ENCODE data around the gene OR4C16.

The OR4C16 gene, protein sequence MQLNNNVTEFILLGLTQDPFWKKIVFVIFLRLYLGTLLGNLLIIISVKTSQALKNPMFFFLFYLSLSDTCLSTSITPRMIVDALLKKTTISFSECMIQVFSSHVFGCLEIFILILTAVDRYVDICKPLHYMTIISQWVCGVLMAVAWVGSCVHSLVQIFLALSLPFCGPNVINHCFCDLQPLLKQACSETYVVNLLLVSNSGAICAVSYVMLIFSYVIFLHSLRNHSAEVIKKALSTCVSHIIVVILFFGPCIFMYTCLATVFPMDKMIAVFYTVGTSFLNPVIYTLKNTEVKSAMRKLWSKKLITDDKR

DNA sequence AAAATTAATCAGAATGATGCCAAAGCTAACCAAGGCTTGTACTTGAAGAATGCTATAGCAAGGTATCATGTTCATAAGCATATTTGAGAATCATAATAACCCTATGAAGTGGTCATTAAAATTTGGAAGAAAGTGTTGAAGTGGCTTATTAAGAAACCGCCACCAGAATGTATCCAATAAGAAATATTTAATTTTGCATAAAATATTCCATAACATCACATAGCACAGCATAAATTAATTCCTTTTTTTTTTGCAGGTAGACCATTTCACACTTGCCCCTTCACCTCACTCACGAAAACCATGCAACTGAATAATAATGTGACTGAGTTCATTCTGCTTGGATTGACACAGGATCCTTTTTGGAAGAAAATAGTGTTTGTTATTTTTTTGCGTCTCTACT lies at the start of gene OR4C16:
Gene OR4C16 (plus strand): TSS at position 301 of the 400 bp plus-strand sequence. CDS start 0 bp downstream, at position 301.
- CTCF ChIA-PET = no interaction called here
- Histone ChIP-seq H3K4me3 (ENCODE audit: low read depth, low read length) (no peak within 1 kb of the TSS), H3K36me3 (ENCODE audit: control insufficient read depth in 2 of 2, insufficient read depth in 1 of 2, low read length in 2 of 2) (no peaks in the 10 kb centered on the region), H3K27ac (ENCODE audit: extremely low read depth, low read depth, low read length) (no peak within 1 kb of the TSS), H3K4me1 (ENCODE audit: control insufficient read depth, insufficient read depth, low read length) (no peaks in the 10 kb centered on the region), H3K9me3 (ENCODE audit: control insufficient read depth, insufficient read depth, low read depth, low read length) (no peaks in the 10 kb centered on the region)
- POLR2A ChIA-PET = no interaction called here
- TF ChIP-seq HOXC10 (CRISPR knock-in tag; IDR thresholded peaks at IDR 0.05) (no peak), ZNF2 (tag by site-specific recombination; IDR thresholded peaks at IDR 0.05) (no peak), SETDB1 (IDR thresholded peaks at IDR 0.05; ENCODE audit: insufficient read length, low read length) (no peak), ZNF354C (tag by site-specific recombination; IDR thresholded peaks at IDR 0.05; ENCODE audit: borderline replicate concordance, low read depth) (no peak), ZNF707 (tag by site-specific recombination; IDR thresholded peaks at IDR 0.05) (no peak), ZBTB21 (tag by site-specific recombination; IDR thresholded peaks at IDR 0.05) (no peak), ZNF138 (tag by site-specific recombination; IDR thresholded peaks at IDR 0.05; ENCODE audit: borderline replicate concordance) (no peak)
- TF ChIP-seq, protein P1, sequence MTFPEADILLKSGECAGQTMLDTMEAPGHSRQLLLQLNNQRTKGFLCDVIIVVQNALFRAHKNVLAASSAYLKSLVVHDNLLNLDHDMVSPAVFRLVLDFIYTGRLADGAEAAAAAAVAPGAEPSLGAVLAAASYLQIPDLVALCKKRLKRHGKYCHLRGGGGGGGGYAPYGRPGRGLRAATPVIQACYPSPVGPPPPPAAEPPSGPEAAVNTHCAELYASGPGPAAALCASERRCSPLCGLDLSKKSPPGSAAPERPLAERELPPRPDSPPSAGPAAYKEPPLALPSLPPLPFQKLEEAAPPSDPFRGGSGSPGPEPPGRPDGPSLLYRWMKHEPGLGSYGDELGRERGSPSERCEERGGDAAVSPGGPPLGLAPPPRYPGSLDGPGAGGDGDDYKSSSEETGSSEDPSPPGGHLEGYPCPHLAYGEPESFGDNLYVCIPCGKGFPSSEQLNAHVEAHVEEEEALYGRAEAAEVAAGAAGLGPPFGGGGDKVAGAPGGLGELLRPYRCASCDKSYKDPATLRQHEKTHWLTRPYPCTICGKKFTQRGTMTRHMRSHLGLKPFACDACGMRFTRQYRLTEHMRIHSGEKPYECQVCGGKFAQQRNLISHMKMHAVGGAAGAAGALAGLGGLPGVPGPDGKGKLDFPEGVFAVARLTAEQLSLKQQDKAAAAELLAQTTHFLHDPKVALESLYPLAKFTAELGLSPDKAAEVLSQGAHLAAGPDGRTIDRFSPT (tag by site-specific recombination; IDR thresholded peaks at IDR 0.05) = no peak
- TF ChIP-seq, protein P2, sequence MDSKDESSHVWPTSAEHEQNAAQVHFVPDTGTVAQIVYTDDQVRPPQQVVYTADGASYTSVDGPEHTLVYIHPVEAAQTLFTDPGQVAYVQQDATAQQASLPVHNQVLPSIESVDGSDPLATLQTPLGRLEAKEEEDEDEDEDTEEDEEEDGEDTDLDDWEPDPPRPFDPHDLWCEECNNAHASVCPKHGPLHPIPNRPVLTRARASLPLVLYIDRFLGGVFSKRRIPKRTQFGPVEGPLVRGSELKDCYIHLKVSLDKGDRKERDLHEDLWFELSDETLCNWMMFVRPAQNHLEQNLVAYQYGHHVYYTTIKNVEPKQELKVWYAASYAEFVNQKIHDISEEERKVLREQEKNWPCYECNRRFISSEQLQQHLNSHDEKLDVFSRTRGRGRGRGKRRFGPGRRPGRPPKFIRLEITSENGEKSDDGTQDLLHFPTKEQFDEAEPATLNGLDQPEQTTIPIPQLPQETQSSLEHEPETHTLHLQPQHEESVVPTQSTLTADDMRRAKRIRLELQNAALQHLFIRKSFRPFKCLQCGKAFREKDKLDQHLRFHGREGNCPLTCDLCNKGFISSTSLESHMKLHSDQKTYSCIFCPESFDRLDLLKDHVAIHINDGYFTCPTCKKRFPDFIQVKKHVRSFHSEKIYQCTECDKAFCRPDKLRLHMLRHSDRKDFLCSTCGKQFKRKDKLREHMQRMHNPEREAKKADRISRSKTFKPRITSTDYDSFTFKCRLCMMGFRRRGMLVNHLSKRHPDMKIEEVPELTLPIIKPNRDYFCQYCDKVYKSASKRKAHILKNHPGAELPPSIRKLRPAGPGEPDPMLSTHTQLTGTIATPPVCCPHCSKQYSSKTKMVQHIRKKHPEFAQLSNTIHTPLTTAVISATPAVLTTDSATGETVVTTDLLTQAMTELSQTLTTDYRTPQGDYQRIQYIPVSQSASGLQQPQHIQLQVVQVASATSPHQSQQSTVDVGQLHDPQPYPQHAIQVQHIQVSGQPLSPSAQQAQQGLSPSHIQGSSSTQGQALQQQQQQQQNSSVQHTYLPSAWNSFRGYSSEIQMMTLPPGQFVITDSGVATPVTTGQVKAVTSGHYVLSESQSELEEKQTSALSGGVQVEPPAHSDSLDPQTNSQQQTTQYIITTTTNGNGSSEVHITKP (tag by site-specific recombination; IDR thresholded peaks at IDR 0.05) = no peak

DNA sequence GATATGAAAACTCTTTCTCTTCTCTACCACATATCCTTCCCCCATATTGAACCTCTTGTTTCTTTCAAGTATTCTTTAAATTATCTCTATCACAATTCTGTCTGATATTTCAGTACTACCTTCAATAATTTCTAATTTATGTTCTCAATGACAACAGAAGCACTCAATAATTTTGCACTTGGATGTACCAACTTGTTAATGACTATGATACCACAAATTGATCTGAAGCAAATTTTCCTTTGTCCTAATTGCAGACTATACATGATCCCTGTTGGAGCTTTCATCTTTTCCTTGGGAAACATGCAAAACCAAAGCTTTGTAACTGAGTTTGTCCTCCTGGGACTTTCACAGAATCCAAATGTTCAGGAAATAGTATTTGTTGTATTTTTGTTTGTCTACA lies 17.8 kb upstream of the OR4C16 start, which contains the start of gene OR4C15:
Gene OR4C15 (plus strand): TSS at position 301 of the 400 bp plus-strand sequence. CDS start 0 bp downstream, at position 301.
- H3K4me3 ChIP-seq (ENCODE audit: low read depth, low read length) = no peak within 1 kb of the TSS
- ChIA-PET CTCF (no interaction called here), POLR2A (no interaction called here)
- no peaks in the 10 kb centered on the region for H3K9me3 ChIP-seq (ENCODE audit: control insufficient read depth, insufficient read depth, low read depth, low read length)
- no peaks in the 10 kb centered on the region for H3K4me1 ChIP-seq (ENCODE audit: control insufficient read depth, insufficient read depth, low read length)
- H3K36me3 ChIP-seq (ENCODE audit: control insufficient read depth in 2 of 2, insufficient read depth in 1 of 2, low read length in 2 of 2) = no peaks in the 10 kb centered on the region
- H3K27ac ChIP-seq (ENCODE audit: extremely low read depth, low read depth, low read length) = no peak within 1 kb of the TSS
- no peak for TF ChIP-seq ELK4 (IDR thresholded peaks at IDR 0.05; ENCODE audit: borderline replicate concordance, low read depth, low read length)
- no peak for TF ChIP-seq PRDM2 (tag by site-specific recombination; IDR thresholded peaks at IDR 0.05; ENCODE audit: borderline replicate concordance)
- no peak for TF ChIP-seq ZNF311 (tag by site-specific recombination; IDR thresholded peaks at IDR 0.05; ENCODE audit: borderline replicate concordance)
- TF ChIP-seq ZNF560 (tag by site-specific recombination; IDR thresholded peaks at IDR 0.05; ENCODE audit: borderline replicate concordance) = no peak
- no peak for TF ChIP-seq ZNF292 (tag by site-specific recombination; IDR thresholded peaks at IDR 0.05; ENCODE audit: borderline replicate concordance, low read depth)
- TF ChIP-seq, protein P3, sequence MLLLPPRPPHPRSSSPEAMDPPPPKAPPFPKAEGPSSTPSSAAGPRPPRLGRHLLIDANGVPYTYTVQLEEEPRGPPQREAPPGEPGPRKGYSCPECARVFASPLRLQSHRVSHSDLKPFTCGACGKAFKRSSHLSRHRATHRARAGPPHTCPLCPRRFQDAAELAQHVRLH (tag by site-specific recombination; IDR thresholded peaks at IDR 0.05) = no peak
- TF ChIP-seq ZSCAN5A (tag by site-specific recombination; IDR thresholded peaks at IDR 0.05) = no peak
- no peak for TF ChIP-seq SP2 (tag by site-specific recombination; IDR thresholded peaks at IDR 0.05)
- TF ChIP-seq ZNF391 (tag by site-specific recombination; IDR thresholded peaks at IDR 0.05; ENCODE audit: borderline replicate concordance, low read depth) = no peak
- TF ChIP-seq ZNF335 (tag by site-specific recombination; conservative IDR thresholded peaks at IDR 0.05) = no peak

Measured in HEK293 (cell line).